Omental fat pad (tissue), 4 donors: ENCODE measurements around the gene CHST11. TPM values are rescaled to one million over a fixed set of nuclear protein-coding genes. Genes with fewer than 3 reads are reported as not detected.

Experiments used
- ATAC-seq: fragments of 150-250 bp; one replicate; pipeline ENCODE4 v1.9.1; 2016; ENCODE audit warnings: mild to moderate bottlenecking, moderate library complexity; ENCODE audit not compliant: low FRiP score
- DNase-seq: peaks from one replicate; pipeline ENCODE4 v3.0.0-alpha.2; 2019; ENCODE audit warnings: low spot score
- CTCF ChIP-seq, 3 donors: fragments of 450-650 bp; IDR thresholded peaks; one replicate each; pipeline ENCODE4 v1.5.1; 2016 to 2017; ENCODE audit warnings: antibody characterized with exemption in 3 of 3, mild to moderate bottlenecking in 3 of 3, moderate library complexity in 2 of 3
- total RNA-seq, 4 donors: library from RNA; depleted of rRNA; stranded (reverse); fragments of >200 nt; gene quantifications; one replicate each; pipeline ENCODE4 v1.1.0, GENCODE V29; 2016

Gene CHST11
- total RNA-seq, 4 donors from 2014 or later: 12.2 to 58.6 (median 30.1) TPM

DNA sequence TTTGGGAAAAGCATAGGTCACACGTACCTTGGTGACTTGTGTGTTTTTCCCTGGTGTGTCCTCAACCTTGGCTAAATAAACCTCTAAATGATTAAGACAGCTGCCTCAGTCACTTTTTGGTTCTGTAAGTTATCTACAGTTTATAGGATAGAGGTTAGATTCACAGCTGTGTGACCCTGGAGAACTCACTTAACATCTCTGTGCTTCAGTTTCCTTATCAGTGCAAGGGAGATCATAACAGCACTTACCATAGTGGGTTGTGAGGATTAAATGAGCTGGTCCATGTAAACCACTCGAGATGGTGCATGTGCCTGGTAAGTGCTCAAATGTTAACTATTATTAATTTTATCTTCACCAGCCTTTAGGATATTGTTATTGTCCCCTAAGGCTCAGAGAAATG lies 35.4 kb upstream of the CHST11 start:
- DNase-seq (no peak), ATAC-seq (no peak)
- no peak for TF ChIP-seq CTCF (IDR thresholded peaks at IDR 0.05)

- no peak for ATAC-seq
- no peak for TF ChIP-seq CTCF (IDR thresholded peaks at IDR 0.05)
- no peak for DNase-seq
These were observed 34.3 kb upstream of the CHST11 start for GRCh38 chr12:104422441-104422840.

- DNase-seq (no peak), ATAC-seq (no peak)
- no peak for TF ChIP-seq CTCF (IDR thresholded peaks at IDR 0.05)
These were observed 33.5 kb upstream of the CHST11 start for GRCh38 chr12:104423273-104423672.

- no peak for TF ChIP-seq CTCF (IDR thresholded peaks at IDR 0.05)
- DNase-seq: no peak
- ATAC-seq: no peak
These were observed 32.9 kb upstream of the CHST11 start for GRCh38 chr12:104423809-104424208.

DNA sequence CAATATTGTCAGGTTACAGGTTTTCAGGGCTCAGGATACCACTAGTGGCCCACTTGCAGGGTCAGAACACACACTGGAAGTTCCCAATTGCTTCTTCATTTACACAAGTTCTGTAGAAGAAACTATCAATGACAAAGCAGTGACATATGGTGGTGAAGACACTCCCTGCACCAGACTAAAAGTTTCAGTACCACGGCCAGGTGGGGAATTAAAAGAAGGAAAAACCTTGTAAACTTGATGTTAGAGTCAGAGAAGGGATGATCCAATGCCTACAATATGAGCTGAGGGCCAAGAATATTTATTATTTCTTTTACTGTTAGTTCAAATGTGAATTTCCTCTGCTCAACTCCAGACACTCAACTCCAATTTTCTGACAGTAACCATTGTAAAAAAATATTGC lies 31.8 kb upstream of the CHST11 start:
- DNase-seq (no peak), ATAC-seq (no peak)
- TF ChIP-seq CTCF (IDR thresholded peaks at IDR 0.05): no peak

- ATAC-seq: no peak
- no peak for TF ChIP-seq CTCF (IDR thresholded peaks at IDR 0.05)
- DNase-seq: no peak
These were observed 31.1 kb upstream of the CHST11 start for GRCh38 chr12:104425614-104426013.

DNA sequence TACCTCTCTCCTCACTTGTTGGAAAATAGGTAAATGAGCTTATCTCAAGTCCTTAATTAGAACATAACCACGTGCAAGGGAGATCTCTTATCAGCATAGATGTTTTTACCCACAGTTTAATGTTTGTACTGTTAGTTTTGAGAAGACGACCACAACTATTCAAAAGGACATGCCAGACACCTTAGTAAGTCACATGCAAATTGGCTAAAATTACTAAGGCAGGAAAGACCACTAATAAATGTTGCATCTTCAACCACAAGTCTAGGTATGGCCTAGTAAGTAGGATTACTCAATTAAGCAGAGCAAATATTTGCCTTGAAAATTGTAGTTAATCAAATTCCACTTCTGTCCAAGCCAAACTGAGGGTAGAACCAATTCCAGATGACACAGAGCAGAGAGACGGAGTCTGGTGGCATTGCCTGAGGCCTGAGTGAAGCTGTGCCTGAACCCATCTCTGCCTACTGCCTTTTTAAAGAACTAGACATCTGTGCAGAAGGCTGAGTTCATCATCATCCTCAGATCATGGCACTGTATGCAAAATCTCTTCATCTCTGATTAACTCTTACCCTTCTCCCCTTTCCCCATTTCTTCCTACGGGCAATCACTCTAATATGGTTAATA lies 29.7 kb upstream of the CHST11 start:
- DNase-seq (no peak), ATAC-seq (no peak)
- TF ChIP-seq CTCF (IDR thresholded peaks at IDR 0.05): no peak
